ENCODE measurements around the gene AP5B1.

AP5B1 gene

GRCh38 chr11:65780770-65781151 is at the start of gene AP5B1:
Gene AP5B1, minus strand, starts transcription at chr11:65780976. Its CDS starts 385 bp downstream, at chr11:65780591.
- DNase-seq: no peak

- no peak for DNase-seq
These were observed 48.7 kb upstream of the AP5B1 start for GRCh38 chr11:65829459-65829858.

GRCh38 chr11:65826984-65827735 is 46.4 kb upstream of the AP5B1 start:
- no peak for DNase-seq

- DNase-seq: no peak
These were observed 42.2 kb upstream of the AP5B1 start for GRCh38 chr11:65822776-65823528.

- no peak for DNase-seq
These were observed 40.3 kb upstream of the AP5B1 start for GRCh38 chr11:65821107-65821506.

- DNase-seq: peak; percentile 38
These were observed 37.3 kb upstream of the AP5B1 start for GRCh38 chr11:65817835-65818680.

- no peak for DNase-seq
These were observed 36.6 kb upstream of the AP5B1 start for GRCh38 chr11:65817312-65817834.

- no peak for DNase-seq
These were observed 35.9 kb upstream of the AP5B1 start for GRCh38 chr11:65816696-65817095.

GRCh38 chr11:65814986-65815565 is 34.3 kb upstream of the AP5B1 start:
- DNase-seq: no peak

GRCh38 chr11:65814131-65814985 is 33.6 kb upstream of the AP5B1 start:
- DNase-seq: no peak

- DNase-seq: no peak
These were observed 31.1 kb upstream of the AP5B1 start for GRCh38 chr11:65811764-65812475.

- DNase-seq: no peak
These were observed 29.5 kb upstream of the AP5B1 start for GRCh38 chr11:65810046-65810868.

- no peak for DNase-seq
These were observed 28.7 kb upstream of the AP5B1 start for GRCh38 chr11:65809496-65809895.

- DNase-seq: no peak
These were observed 28.1 kb upstream of the AP5B1 start for GRCh38 chr11:65808744-65809341.

GRCh38 chr11:65806979-65807378 is 26.2 kb upstream of the AP5B1 start:
- DNase-seq: no peak

GRCh38 chr11:65803797-65804492 is 23.2 kb upstream of the AP5B1 start:
- DNase-seq: no peak

GRCh38 chr11:65802841-65803240 is 22.1 kb upstream of the AP5B1 start:
- no peak for DNase-seq

- DNase-seq: no peak
These were observed 20.6 kb upstream of the AP5B1 start for GRCh38 chr11:65801153-65801987.
